ENCODE measurements around the gene CD109.

DNA sequence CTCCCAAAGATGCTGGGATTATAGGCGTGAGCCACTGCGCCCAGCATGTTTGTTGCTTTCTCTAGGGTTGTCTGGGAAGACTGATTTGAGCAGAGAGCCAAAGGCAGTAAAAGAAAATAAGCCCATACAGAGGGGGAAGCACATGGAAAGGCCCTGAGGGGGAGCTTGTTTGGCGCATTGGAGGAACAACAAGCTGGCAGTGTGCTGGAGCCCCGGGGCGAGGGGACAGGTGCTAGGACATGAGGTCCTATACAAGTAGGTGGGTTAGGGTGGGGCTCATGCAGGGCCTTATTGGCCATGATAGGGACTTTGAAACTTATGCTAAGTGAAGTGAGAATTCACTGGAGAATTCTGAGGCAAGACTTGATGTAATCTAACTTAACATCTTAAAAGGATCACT lies 35.3 kb downstream of the CD109 start:
- TF ChIP-seq MAZ (IDR thresholded peaks at IDR 0.05; ENCODE audit: borderline replicate concordance, low read depth, low read length) = no peak
- TF ChIP-seq, protein P1, sequence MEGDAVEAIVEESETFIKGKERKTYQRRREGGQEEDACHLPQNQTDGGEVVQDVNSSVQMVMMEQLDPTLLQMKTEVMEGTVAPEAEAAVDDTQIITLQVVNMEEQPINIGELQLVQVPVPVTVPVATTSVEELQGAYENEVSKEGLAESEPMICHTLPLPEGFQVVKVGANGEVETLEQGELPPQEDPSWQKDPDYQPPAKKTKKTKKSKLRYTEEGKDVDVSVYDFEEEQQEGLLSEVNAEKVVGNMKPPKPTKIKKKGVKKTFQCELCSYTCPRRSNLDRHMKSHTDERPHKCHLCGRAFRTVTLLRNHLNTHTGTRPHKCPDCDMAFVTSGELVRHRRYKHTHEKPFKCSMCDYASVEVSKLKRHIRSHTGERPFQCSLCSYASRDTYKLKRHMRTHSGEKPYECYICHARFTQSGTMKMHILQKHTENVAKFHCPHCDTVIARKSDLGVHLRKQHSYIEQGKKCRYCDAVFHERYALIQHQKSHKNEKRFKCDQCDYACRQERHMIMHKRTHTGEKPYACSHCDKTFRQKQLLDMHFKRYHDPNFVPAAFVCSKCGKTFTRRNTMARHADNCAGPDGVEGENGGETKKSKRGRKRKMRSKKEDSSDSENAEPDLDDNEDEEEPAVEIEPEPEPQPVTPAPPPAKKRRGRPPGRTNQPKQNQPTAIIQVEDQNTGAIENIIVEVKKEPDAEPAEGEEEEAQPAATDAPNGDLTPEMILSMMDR (conservative IDR thresholded peaks at IDR 0.05; ENCODE audit: low read depth, low read length) = no peak
- TF ChIP-seq, protein P2, sequence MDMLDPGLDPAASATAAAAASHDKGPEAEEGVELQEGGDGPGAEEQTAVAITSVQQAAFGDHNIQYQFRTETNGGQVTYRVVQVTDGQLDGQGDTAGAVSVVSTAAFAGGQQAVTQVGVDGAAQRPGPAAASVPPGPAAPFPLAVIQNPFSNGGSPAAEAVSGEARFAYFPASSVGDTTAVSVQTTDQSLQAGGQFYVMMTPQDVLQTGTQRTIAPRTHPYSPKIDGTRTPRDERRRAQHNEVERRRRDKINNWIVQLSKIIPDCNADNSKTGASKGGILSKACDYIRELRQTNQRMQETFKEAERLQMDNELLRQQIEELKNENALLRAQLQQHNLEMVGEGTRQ (IDR thresholded peaks at IDR 0.05; ENCODE audit: low read depth, low read length) = no peak
- no peak for TF ChIP-seq RAD21 (IDR thresholded peaks at IDR 0.05; ENCODE audit: low read length)
- no peak for TF ChIP-seq MXI1 (IDR thresholded peaks at IDR 0.05; ENCODE audit: borderline replicate concordance, low read depth, low read length)

All from IMR-90 (cell line).